Stimulated activated CD8-positive, alpha-beta memory T cell treated with anti-CD3 and anti-CD28 coated beads, Interleukin-15, amount 100 ng/mL, for 24 hours (primary cell): ENCODE data around the gene GRM7.
"Not testable (repeated sequence)": the region's sequence is repeated elsewhere in the genome, so short reads cannot be mapped to it uniquely, and the experiment has no call there.

Experiments
- DNase-seq: peaks from one replicate; pipeline ENCODE4 v3.0.0-alpha.2; 2020; ENCODE audit warnings: low read depth

The GRM7 gene

GRCh38 chr3:6860954-6861624 is at the start of gene GRM7:
GRM7 (plus strand) TSS chr3:6861115.
- DNase-seq = no peak

GRCh38 chr3:6821411-6821810 is 39.5 kb upstream of the GRM7 start:
- no peak for DNase-seq

GRCh38 chr3:6825524-6825923 is 35.4 kb upstream of the GRM7 start:
- DNase-seq = no peak

- DNase-seq = no peak
Measured at GRCh38 chr3:6827453-6827852, 33.5 kb upstream of the GRM7 start.

- no peak for DNase-seq
Measured at GRCh38 chr3:6844723-6845122, 16.2 kb upstream of the GRM7 start.

- DNase-seq = no peak
Measured at GRCh38 chr3:6854184-6854583, 6.7 kb upstream of the GRM7 start.

- no peak for DNase-seq
Measured at GRCh38 chr3:6857510-6857909, 3.4 kb upstream of the GRM7 start.

- DNase-seq = no peak
Measured at GRCh38 chr3:6860149-6860953, 564 bp upstream of the GRM7 start.

- DNase-seq = no peak
Measured at GRCh38 chr3:6861625-6862000, 698 bp downstream of the GRM7 start.

- DNase-seq = no peak
Measured at GRCh38 chr3:6862041-6862879, 1.3 kb downstream of the GRM7 start.

- no peak for DNase-seq
Measured at GRCh38 chr3:6862880-6863195, 1.9 kb downstream of the GRM7 start.

GRCh38 chr3:6867269-6867668 is 6.4 kb downstream of the GRM7 start:
- DNase-seq = no peak

GRCh38 chr3:6878731-6879130 is 17.8 kb downstream of the GRM7 start:
- no peak for DNase-seq

- no peak for DNase-seq
Measured at GRCh38 chr3:6912240-6912639, 51.3 kb downstream of the GRM7 start.

GRCh38 chr3:6915898-6916297 is 55.0 kb downstream of the GRM7 start:
- no peak for DNase-seq

GRCh38 chr3:6921066-6921465 is 60.2 kb downstream of the GRM7 start:
- no peak for DNase-seq

GRCh38 chr3:6921876-6922275 is 61.0 kb downstream of the GRM7 start:
- DNase-seq = no peak

- no peak for DNase-seq
Measured at GRCh38 chr3:6928064-6928463, 67.1 kb downstream of the GRM7 start.

GRCh38 chr3:6929918-6930317 is 69.0 kb downstream of the GRM7 start:
- no peak for DNase-seq

- DNase-seq = not testable (repeated sequence)
Measured at GRCh38 chr3:6935418-6935817, 74.5 kb downstream of the GRM7 start.

GRCh38 chr3:6935970-6936369 is 75.1 kb downstream of the GRM7 start:
- DNase-seq = no peak

- no peak for DNase-seq
Measured at GRCh38 chr3:6962801-6963200, 101.9 kb downstream of the GRM7 start.

GRCh38 chr3:6965881-6966280 is 105.0 kb downstream of the GRM7 start:
- DNase-seq = no peak
